A549 (cell line): ENCODE data around the gene PLEKHA5. TPM values are rescaled to one million over a fixed set of nuclear protein-coding genes. Genes with fewer than 3 reads are reported as not detected.

ENCODE experiments used
- ATAC-seq, 2 experiments: fragments of 200-7000 bp in 1 of 2; fragments of >200 bp in 1 of 2; cut with Nextera tagmentation in 1 of 2; cut with Tn5 transposase in 1 of 2; 3 replicates each; pipeline versions ENCODE4 v1.8.0 to v1.9.1; 2018 to 2020; ENCODE audit warnings: mild to moderate bottlenecking in 1 of 2, moderate library complexity in 1 of 2
- CTCF ChIA-PET: fragments of 300-600 bp; sonication (Branson Sonifier 250); formaldehyde crosslinking; extraction: SDS; loops from one replicate; lab custom pipeline; 2021; ENCODE audit warnings: antibody characterized with exemption, inconsistent platforms; lab: Yijun Ruan, JAX
- POLR2A ChIA-PET: fragments of 350-600 bp; formaldehyde crosslinking; extraction: SDS; loops from one replicate; lab custom pipeline; 2021; ENCODE audit warnings: antibody characterized with exemption, inconsistent platforms; lab: Yijun Ruan, JAX
- DNase-seq, 2 experiments: peaks; one replicate each; pipeline versions ENCODE4 v3.0.0 to v3.0.0-alpha.2; 2011 to 2016; ENCODE audit warnings: low read depth in 1 of 2, low spot score in 1 of 2
- FAIRE-seq: peaks from 2 replicates; lab custom pipeline; 2011; peaks lifted over from hg19 to GRCh38; lab: Jason Lieb, UNC
- H3K27ac ChIP-seq, 2 experiments: fragments of >200 bp; sonication (Bioruptor Twin); formaldehyde crosslinking; 3 replicates each; pipeline ENCODE4 v1.5.1; 2016 to 2017
- H3K4me1 ChIP-seq: fragments of >200 bp; sonication (Bioruptor Twin); formaldehyde crosslinking; 3 replicates; pipeline ENCODE4 v1.6.1; 2016
- H3K4me2 ChIP-seq: fragments of >200 bp; sonication (Bioruptor Twin); formaldehyde crosslinking; 3 replicates; pipeline ENCODE4 v1.6.1; 2016
- H3K4me3 ChIP-seq: fragments of >200 bp; sonication (Bioruptor Twin); formaldehyde crosslinking; 3 replicates; pipeline ENCODE4 v1.5.1; 2016
- H3K9me3 ChIP-seq: fragments of >200 bp; sonication (Bioruptor Twin); formaldehyde crosslinking; 3 replicates; pipeline ENCODE4 v1.6.1; 2016
- BCL3 ChIP-seq: fragments of >200 bp; sonication (Bioruptor Twin); formaldehyde crosslinking; IDR thresholded peaks from 3 replicates; pipeline ENCODE4 v1.6.1; 2016
- CBX2 ChIP-seq: fragments of 200-600 bp; sonication (generic); IDR thresholded peaks from 2 replicates; pipeline ENCODE4 v1.6.1; 2016; ENCODE audit warnings: low read depth, mild to moderate bottlenecking, borderline replicate concordance
- CHD2 ChIP-seq: fragments of 150-350 bp; IDR thresholded peaks from 2 replicates; pipeline ENCODE4 v1.6.1; 2014; ENCODE audit warnings: low read length; ENCODE audit not compliant: partially characterized antibody
- EHMT2 ChIP-seq: fragments of 200-600 bp; sonication (generic); IDR thresholded peaks from 2 replicates; pipeline ENCODE4 v1.6.1; 2016; ENCODE audit warnings: antibody characterized with exemption, low read depth, mild to moderate bottlenecking, moderate library complexity
- ESRRA ChIP-seq: fragments of 150-350 bp; IDR thresholded peaks from 2 replicates; pipeline ENCODE4 v1.6.1; 2014; ENCODE audit warnings: mild to moderate bottlenecking, low read length, borderline replicate concordance
- FOSL2 ChIP-seq, 2 experiments: fragments of 450-650 bp in 1 of 2; fragments of >200 bp in 1 of 2; sonication (Bioruptor Twin) in 1 of 2; formaldehyde crosslinking; IDR thresholded peaks; 2 replicates each; pipeline versions ENCODE4 v1.5.0 to v1.6.1; 2016 to 2020; ENCODE audit warnings: mild to moderate bottlenecking in 1 of 2, moderate library complexity in 1 of 2
- FOXS1 ChIP-seq: fragments of 250-450 bp; sonication (Bioruptor Pico); IDR thresholded peaks from 2 replicates; pipeline ENCODE4 v1.5.0; 2020; ENCODE audit warnings: mild to moderate bottlenecking, moderate library complexity
- JUN ChIP-seq, 2 experiments: fragments of >200 bp; sonication (Bioruptor Twin); formaldehyde crosslinking; IDR thresholded peaks; 2 replicates in 1 of 2; 3 replicates in 1 of 2; pipeline ENCODE4 v1.6.1; 2016 to 2017
- MAFK ChIP-seq: fragments of 450-650 bp; IDR thresholded peaks from 2 replicates; pipeline ENCODE4 v1.6.1; 2014; ENCODE audit not compliant: partially characterized antibody
- POLR2AphosphoS2 ChIP-seq: conservative IDR thresholded peaks from 2 replicates; pipeline ENCODE4 v1.6.1; 2012; ENCODE audit warnings: low read length, improper control_type of control experiment, inconsistent platforms
- RAD21 ChIP-seq, 2 experiments: fragments of >200 bp in 1 of 2; sonication (Bioruptor Twin) in 1 of 2; formaldehyde crosslinking in 1 of 2; IDR thresholded peaks in 1 of 2; conservative IDR thresholded peaks in 1 of 2; 2 replicates in 1 of 2; 3 replicates in 1 of 2; pipeline ENCODE4 v1.6.1; 2012 to 2018; ENCODE audit warnings: inconsistent platforms in 1 of 2
- RARB ChIP-seq: fragments of 250-450 bp; sonication (Bioruptor Pico); IDR thresholded peaks from 2 replicates; pipeline ENCODE4 v1.8.0; 2021; ENCODE audit warnings: mild to moderate bottlenecking, moderate library complexity
- RCOR1 ChIP-seq: fragments of 150-350 bp; IDR thresholded peaks from 2 replicates; pipeline ENCODE4 v1.6.1; 2014; ENCODE audit warnings: antibody characterized with exemption, low read length, low read depth
- SMC3 ChIP-seq: fragments of >200 bp; sonication (Bioruptor Twin); formaldehyde crosslinking; IDR thresholded peaks from 3 replicates; pipeline ENCODE4 v1.6.1; 2018; ENCODE audit warnings: inconsistent platforms
- SREBF2 ChIP-seq: fragments of 450-650 bp; IDR thresholded peaks from 2 replicates; pipeline ENCODE4 v1.6.1; 2014; ENCODE audit warnings: mild to moderate bottlenecking, moderate library complexity
- ZFP36 ChIP-seq: fragments of 450-650 bp; IDR thresholded peaks from 2 replicates; pipeline ENCODE4 v1.6.1; 2014; ENCODE audit warnings: borderline replicate concordance; ENCODE audit not compliant: partially characterized antibody
- ZSCAN20 ChIP-seq: fragments of 250-450 bp; sonication (Bioruptor Pico); IDR thresholded peaks from 2 replicates; pipeline ENCODE4 v1.8.0; 2022; ENCODE audit warnings: mild to moderate bottlenecking, moderate library complexity
- WGBS: methylation state at CpG from one replicate; pipeline ENCODE4 v1.1.6; 2017; ENCODE audit errors: missing lambda C conversion rate; 5-methylcytosine and 5-hydroxymethylcytosine counted together
- polyA plus RNA-seq, 4 experiments: library from polyadenylated mRNA; depleted of rRNA in 3 of 4; stranded (reverse); fragments of >200 nt; fragmentation: RNase III in 1 of 4; extraction: RNeasy Plus Mini Kit Qiagen cat#74134 plus additional on column Dnase treatment in 1 of 4; gene quantifications; 2 replicates in 3 of 4; 3 replicates in 1 of 4; pipeline ENCODE4 v1.2.3, GENCODE V29; 2011 to 2017
- TF ChIP-seq, protein P1 (sequence below): fragments of 200-600 bp; sonication (generic); IDR thresholded peaks from 2 replicates; pipeline ENCODE4 v1.6.1; 2016; ENCODE audit warnings: antibody characterized with exemption, mild to moderate bottlenecking, moderate library complexity

Gene PLEKHA5
- polyA plus RNA-seq, 2 of the 4 experiments (the other 2 are of a cell fraction) = 7.6 to 13.2 TPM

- no peak for DNase-seq
- no peak for FAIRE-seq
- H3K4me2 ChIP-seq = no peak overlapping the region
- H3K4me1 ChIP-seq = no peaks in the 10 kb centered on the region
- no peak for TF ChIP-seq ESRRA
- TF ChIP-seq JUN (IDR thresholded peaks at IDR 0.05) = no peak
- no peak for TF ChIP-seq CHD2
- TF ChIP-seq MAFK = peak; percentile 98
- ChIA-PET CTCF (interaction anchor here (0.6 to 1.8 kb wide), 3 partner anchors 11 to 76 kb away, joined by 3 to 5 read pairs (median 3); no protein-coding TSS in a partner anchor), POLR2A (no interaction called here)
- no peaks in the 10 kb centered on the region for H3K9me3 ChIP-seq
- no peak overlapping the region for H3K27ac ChIP-seq
- ATAC-seq = no peak
- 72% methylated on average over 7 of the region's 7 CpGs for WGBS
- no peak overlapping the region for H3K4me3 ChIP-seq
These were observed 281.2 kb downstream of the PLEKHA5 start for GRCh38 chr12:19410629-19411185.

- ATAC-seq (peak in 1 of 2 experiments; percentile 46; a peak in 2 of 6 replicates), DNase-seq (no peak)
- Histone ChIP-seq H3K9me3 (no peaks in the 10 kb centered on the region), H3K4me1 (no peaks in the 10 kb centered on the region), H3K27ac (no peak overlapping the region), H3K4me2 (no peak overlapping the region)
- CTCF ChIA-PET = interaction anchor here (1.1 to 1.8 kb wide), 2 partner anchors 23 to 77 kb away, joined by 3 to 5 read pairs; no protein-coding TSS in a partner anchor
- 77% methylated on average over 10 of the region's 10 CpGs for WGBS
- TF ChIP-seq, protein P1, sequence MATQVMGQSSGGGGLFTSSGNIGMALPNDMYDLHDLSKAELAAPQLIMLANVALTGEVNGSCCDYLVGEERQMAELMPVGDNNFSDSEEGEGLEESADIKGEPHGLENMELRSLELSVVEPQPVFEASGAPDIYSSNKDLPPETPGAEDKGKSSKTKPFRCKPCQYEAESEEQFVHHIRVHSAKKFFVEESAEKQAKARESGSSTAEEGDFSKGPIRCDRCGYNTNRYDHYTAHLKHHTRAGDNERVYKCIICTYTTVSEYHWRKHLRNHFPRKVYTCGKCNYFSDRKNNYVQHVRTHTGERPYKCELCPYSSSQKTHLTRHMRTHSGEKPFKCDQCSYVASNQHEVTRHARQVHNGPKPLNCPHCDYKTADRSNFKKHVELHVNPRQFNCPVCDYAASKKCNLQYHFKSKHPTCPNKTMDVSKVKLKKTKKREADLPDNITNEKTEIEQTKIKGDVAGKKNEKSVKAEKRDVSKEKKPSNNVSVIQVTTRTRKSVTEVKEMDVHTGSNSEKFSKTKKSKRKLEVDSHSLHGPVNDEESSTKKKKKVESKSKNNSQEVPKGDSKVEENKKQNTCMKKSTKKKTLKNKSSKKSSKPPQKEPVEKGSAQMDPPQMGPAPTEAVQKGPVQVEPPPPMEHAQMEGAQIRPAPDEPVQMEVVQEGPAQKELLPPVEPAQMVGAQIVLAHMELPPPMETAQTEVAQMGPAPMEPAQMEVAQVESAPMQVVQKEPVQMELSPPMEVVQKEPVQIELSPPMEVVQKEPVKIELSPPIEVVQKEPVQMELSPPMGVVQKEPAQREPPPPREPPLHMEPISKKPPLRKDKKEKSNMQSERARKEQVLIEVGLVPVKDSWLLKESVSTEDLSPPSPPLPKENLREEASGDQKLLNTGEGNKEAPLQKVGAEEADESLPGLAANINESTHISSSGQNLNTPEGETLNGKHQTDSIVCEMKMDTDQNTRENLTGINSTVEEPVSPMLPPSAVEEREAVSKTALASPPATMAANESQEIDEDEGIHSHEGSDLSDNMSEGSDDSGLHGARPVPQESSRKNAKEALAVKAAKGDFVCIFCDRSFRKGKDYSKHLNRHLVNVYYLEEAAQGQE = no peak
- no peak for TF ChIP-seq RCOR1
- TF ChIP-seq SREBF2 = no peak
- TF ChIP-seq RAD21 (conservative IDR thresholded peaks at IDR 0.05 in 1 of 2, IDR thresholded peaks at IDR 0.05 in 1 of 2) = no peak
- no peak for TF ChIP-seq EHMT2
- no peak for TF ChIP-seq FOSL2 (IDR thresholded peaks at IDR 0.05)
- TF ChIP-seq FOSL2 (CRISPR knock-in tag; IDR thresholded peaks at IDR 0.05) = no peak
- TF ChIP-seq SMC3 = no peak
- no peak for TF ChIP-seq FOXS1
- no peak for TF ChIP-seq POLR2AphosphoS2
- TF ChIP-seq ZFP36 = no peak
- TF ChIP-seq RARB (CRISPR knock-in tag) = no peak
- no peak for TF ChIP-seq BCL3
- no peak for TF ChIP-seq CBX2
- no peak for TF ChIP-seq ZSCAN20 (CRISPR knock-in tag)
- TF ChIP-seq, all 56 proteins: peak for 0
- POLR2A ChIA-PET = no interaction called here
- FAIRE-seq = no peak
- no peak overlapping the region for H3K4me3 ChIP-seq
These were observed 282.0 kb downstream of the PLEKHA5 start for GRCh38 chr12:19411234-19412204.
